Skin epidermis (tissue), 12 donors: ENCODE measurements around the gene PAK6.
A peak's percentile ranks its signal among the peaks of the same experiment; 100 is the strongest.

ENCODE experiments used
- H3K27ac ChIP-seq, 21 experiments: fragments of 200-600 bp; sonication (generic) in 11 of 21; one replicate each; pipeline ENCODE4 v1.5.0; 2020; ENCODE audit warnings: mild to moderate bottlenecking in 3 of 21, inconsistent platforms in 2 of 21, moderate library complexity in 2 of 21
- H3K4me3 ChIP-seq, 7 experiments: fragments of 200-600 bp; sonication (generic) in 2 of 7; one replicate each; pipeline ENCODE4 v1.5.0; 2020; ENCODE audit warnings: inconsistent platforms in 2 of 7, mild to moderate bottlenecking in 2 of 7, moderate library complexity in 1 of 7

Gene PAK6

GRCh38 chr15:40286061-40286532 lies 47.2 kb downstream of the PAK6 start:
- no peak overlapping the region for H3K4me3 ChIP-seq
- H3K27ac ChIP-seq: no peak overlapping the region

- Histone ChIP-seq H3K4me3 (no peak overlapping the region), H3K27ac (no peak overlapping the region)
Observed at GRCh38 chr15:40286794-40287193, 47.9 kb downstream of the PAK6 start.

GRCh38 chr15:40287505-40287904 lies 48.6 kb downstream of the PAK6 start:
- Histone ChIP-seq H3K27ac (no peak overlapping the region), H3K4me3 (no peak overlapping the region)

GRCh38 chr15:40287968-40288367 lies 49.1 kb downstream of the PAK6 start:
- no peak overlapping the region for H3K4me3 ChIP-seq
- H3K27ac ChIP-seq: no peak overlapping the region

GRCh38 chr15:40289140-40289775 lies 50.4 kb downstream of the PAK6 start:
- Histone ChIP-seq H3K27ac (no peak overlapping the region), H3K4me3 (no peak overlapping the region)

GRCh38 chr15:40290545-40290917 lies 51.7 kb downstream of the PAK6 start:
- Histone ChIP-seq H3K27ac (no peak overlapping the region), H3K4me3 (no peak overlapping the region)

- Histone ChIP-seq H3K27ac (no peak overlapping the region), H3K4me3 (peak overlapping the region; percentile 10 to 34 (median 23))
Observed at GRCh38 chr15:40290918-40291574, 52.2 kb downstream of the PAK6 start.

GRCh38 chr15:40292246-40292645 lies 53.4 kb downstream of the PAK6 start:
- Histone ChIP-seq H3K27ac (no peak overlapping the region), H3K4me3 (no peak overlapping the region)

GRCh38 chr15:40293006-40293405 lies 54.1 kb downstream of the PAK6 start:
- Histone ChIP-seq H3K27ac (no peak overlapping the region), H3K4me3 (no peak overlapping the region)

- Histone ChIP-seq H3K4me3 (no peak overlapping the region), H3K27ac (no peak overlapping the region)
Observed at GRCh38 chr15:40293905-40294895, 55.3 kb downstream of the PAK6 start.

GRCh38 chr15:40295297-40295696 lies 56.4 kb downstream of the PAK6 start:
- H3K27ac ChIP-seq: no peak overlapping the region
- no peak overlapping the region for H3K4me3 ChIP-seq

- H3K27ac ChIP-seq: no peak overlapping the region
- H3K4me3 ChIP-seq: no peak overlapping the region
Observed at GRCh38 chr15:40295877-40296560, 57.2 kb downstream of the PAK6 start.

- no peak overlapping the region for H3K4me3 ChIP-seq
- H3K27ac ChIP-seq: no peak overlapping the region
Observed at GRCh38 chr15:40296561-40297230, 57.8 kb downstream of the PAK6 start.

GRCh38 chr15:40297356-40297755 lies 58.5 kb downstream of the PAK6 start:
- Histone ChIP-seq H3K27ac (no peak overlapping the region), H3K4me3 (no peak overlapping the region)

GRCh38 chr15:40298216-40298935 lies 59.5 kb downstream of the PAK6 start:
- H3K27ac ChIP-seq: no peak overlapping the region
- no peak overlapping the region for H3K4me3 ChIP-seq

GRCh38 chr15:40300367-40300766 lies 61.5 kb downstream of the PAK6 start:
- H3K4me3 ChIP-seq: no peak overlapping the region

GRCh38 chr15:40300771-40301170 lies 61.9 kb downstream of the PAK6 start:
- Histone ChIP-seq H3K4me3 (no peak overlapping the region), H3K27ac (no peak overlapping the region)

More at GRCh38 chr15:40300367-40300766, 61.5 kb downstream of the PAK6 start:
- no peak overlapping the region for H3K27ac ChIP-seq

- no peak overlapping the region for H3K4me3 ChIP-seq
- H3K27ac ChIP-seq: no peak overlapping the region
Observed at GRCh38 chr15:40301467-40302179, 62.8 kb downstream of the PAK6 start.
